Neural cell (in vitro differentiated cells): ENCODE results near the gene LAPTM5. TPM values are rescaled to one million over a fixed set of nuclear protein-coding genes. Genes with fewer than 3 reads are reported as not detected.

Source experiments
- H2AFZ ChIP-seq: fragments of 200-600, 300-800 bp; sonication (generic), shearing (Covaris generic); 2 replicates; pipeline ENCODE4 v1.6.0; 2014; ENCODE audit warnings: low read depth, mild to moderate bottlenecking, antibody characterized with exemption, low read length, moderate library complexity
- H3F3A ChIP-seq: fragments of 200-600 bp; shearing (Covaris generic); 2 replicates; pipeline ENCODE4 v1.6.1; 2016; ENCODE audit warnings: mild to moderate bottlenecking, moderate library complexity, mixed read lengths, antibody characterized with exemption, low read length; ENCODE audit not compliant: insufficient read depth, poor library complexity, severe bottlenecking
- H3K27ac ChIP-seq: fragments of 200-600, 300-800 bp; sonication (generic), shearing (Covaris generic); 2 replicates; pipeline ENCODE4 v1.5.1; 2014; ENCODE audit warnings: mild to moderate bottlenecking, low read length, moderate library complexity
- H3K27me3 ChIP-seq: fragments of 300-800, 200-600 bp; sonication (generic), shearing (Covaris generic); 2 replicates; pipeline ENCODE4 v1.6.0; 2014; ENCODE audit warnings: mild to moderate bottlenecking, low read depth, low read length, moderate library complexity; ENCODE audit not compliant: insufficient read depth
- H3K36me3 ChIP-seq: fragments of 300-800, 200-600 bp; sonication (generic), shearing (Covaris generic); 2 replicates; pipeline ENCODE4 v1.5.1; 2014; ENCODE audit warnings: mild to moderate bottlenecking, antibody characterized with exemption, low read length, moderate library complexity; ENCODE audit not compliant: insufficient read depth
- H3K4me2 ChIP-seq: fragments of 300-800, 200-600 bp; sonication (generic), shearing (Covaris generic); 2 replicates; pipeline ENCODE4 v1.6.0; 2014; ENCODE audit warnings: mild to moderate bottlenecking, low read length
- H3K4me3 ChIP-seq: fragments of 300-800, 200-600 bp; sonication (generic), shearing (Covaris generic); 2 replicates; pipeline ENCODE4 v1.5.1; 2014; ENCODE audit warnings: mild to moderate bottlenecking, low read length, moderate library complexity
- H3K79me2 ChIP-seq: fragments of 200-600 bp; shearing (Covaris generic); replicated peaks from 2 replicates; pipeline ENCODE4 v1.6.0; 2014; ENCODE audit warnings: mild to moderate bottlenecking, low read length, moderate library complexity; ENCODE audit not compliant: insufficient read depth
- H3K9ac ChIP-seq: fragments of 300-800, 200-600 bp; sonication (generic), shearing (Covaris generic); 2 replicates; pipeline ENCODE4 v1.6.1; 2016; ENCODE audit warnings: mild to moderate bottlenecking, low read length, mixed read lengths
- H3K9me2 ChIP-seq: fragments of 200-600 bp; shearing (Covaris generic); 2 replicates; pipeline ENCODE4 v1.6.1; 2016; ENCODE audit warnings: mild to moderate bottlenecking, low read length, mixed read lengths; ENCODE audit not compliant: insufficient read depth
- H3K9me3 ChIP-seq: fragments of 200-600, 300-800 bp; sonication (generic), shearing (Covaris generic); 2 replicates; pipeline ENCODE4 v1.6.1; 2016; ENCODE audit warnings: mild to moderate bottlenecking, mixed run types, low read length, moderate library complexity, mixed read lengths
- H4K20me1 ChIP-seq: fragments of 200-600 bp; shearing (Covaris generic); 2 replicates; pipeline ENCODE4 v1.6.1; 2016; ENCODE audit warnings: mild to moderate bottlenecking, mixed run types; ENCODE audit not compliant: insufficient read depth
- EP300 ChIP-seq: fragments of 450-650 bp; conservative IDR thresholded peaks from 2 replicates; pipeline ENCODE4 v1.6.1; 2014; ENCODE audit warnings: antibody characterized with exemption, mild to moderate bottlenecking, moderate library complexity; ENCODE audit not compliant: poor library complexity, severe bottlenecking
- EZH2 ChIP-seq: fragments of 200-600, 300-800 bp; shearing (Covaris generic), sonication (generic); IDR thresholded peaks from 2 replicates; pipeline ENCODE4 v1.6.1; 2014; ENCODE audit warnings: antibody characterized with exemption, low read length, borderline replicate concordance, mild to moderate bottlenecking; ENCODE audit not compliant: insufficient read depth, poor library complexity, severe bottlenecking
- MXI1 ChIP-seq: fragments of 450-650 bp; conservative IDR thresholded peaks from 2 replicates; pipeline ENCODE4 v1.6.1; 2014; ENCODE audit warnings: antibody characterized with exemption, mild to moderate bottlenecking; ENCODE audit not compliant: poor library complexity, severe bottlenecking
- POLR2AphosphoS5 ChIP-seq: IDR thresholded peaks from 2 replicates; pipeline ENCODE4 v1.6.1; 2012
- RAD21 ChIP-seq: fragments of 450-650 bp; conservative IDR thresholded peaks from 2 replicates; pipeline ENCODE4 v1.6.1; 2014; ENCODE audit warnings: antibody characterized with exemption, mild to moderate bottlenecking, moderate library complexity
- SMC3 ChIP-seq: fragments of 450-650 bp; conservative IDR thresholded peaks from 2 replicates; pipeline ENCODE4 v1.6.1; 2014; ENCODE audit warnings: antibody characterized with exemption, mild to moderate bottlenecking, moderate library complexity; ENCODE audit not compliant: poor library complexity
- TAF1 ChIP-seq: IDR thresholded peaks from 2 replicates; pipeline ENCODE4 v1.6.1; 2012; ENCODE audit warnings: low read depth
- polyA plus RNA-seq: library from polyadenylated mRNA; depleted of rRNA; stranded (reverse); fragments of >200 nt; gene quantifications from 2 replicates; pipeline ENCODE4 v1.2.3, GENCODE V29; 2014
- TF ChIP-seq, protein P1 (sequence below): fragments of 450-650 bp; IDR thresholded peaks from 2 replicates; pipeline ENCODE4 v1.5.1; 2014; ENCODE audit warnings: antibody characterized with exemption, mild to moderate bottlenecking, moderate library complexity; ENCODE audit not compliant: poor library complexity, severe bottlenecking
- TF ChIP-seq, protein P2 (sequence below): IDR thresholded peaks from 2 replicates; pipeline ENCODE4 v1.6.1; 2012; ENCODE audit warnings: borderline replicate concordance

The LAPTM5 gene
- polyA plus RNA-seq, 1 donor from 2014 or later = 0.12 TPM

DNA sequence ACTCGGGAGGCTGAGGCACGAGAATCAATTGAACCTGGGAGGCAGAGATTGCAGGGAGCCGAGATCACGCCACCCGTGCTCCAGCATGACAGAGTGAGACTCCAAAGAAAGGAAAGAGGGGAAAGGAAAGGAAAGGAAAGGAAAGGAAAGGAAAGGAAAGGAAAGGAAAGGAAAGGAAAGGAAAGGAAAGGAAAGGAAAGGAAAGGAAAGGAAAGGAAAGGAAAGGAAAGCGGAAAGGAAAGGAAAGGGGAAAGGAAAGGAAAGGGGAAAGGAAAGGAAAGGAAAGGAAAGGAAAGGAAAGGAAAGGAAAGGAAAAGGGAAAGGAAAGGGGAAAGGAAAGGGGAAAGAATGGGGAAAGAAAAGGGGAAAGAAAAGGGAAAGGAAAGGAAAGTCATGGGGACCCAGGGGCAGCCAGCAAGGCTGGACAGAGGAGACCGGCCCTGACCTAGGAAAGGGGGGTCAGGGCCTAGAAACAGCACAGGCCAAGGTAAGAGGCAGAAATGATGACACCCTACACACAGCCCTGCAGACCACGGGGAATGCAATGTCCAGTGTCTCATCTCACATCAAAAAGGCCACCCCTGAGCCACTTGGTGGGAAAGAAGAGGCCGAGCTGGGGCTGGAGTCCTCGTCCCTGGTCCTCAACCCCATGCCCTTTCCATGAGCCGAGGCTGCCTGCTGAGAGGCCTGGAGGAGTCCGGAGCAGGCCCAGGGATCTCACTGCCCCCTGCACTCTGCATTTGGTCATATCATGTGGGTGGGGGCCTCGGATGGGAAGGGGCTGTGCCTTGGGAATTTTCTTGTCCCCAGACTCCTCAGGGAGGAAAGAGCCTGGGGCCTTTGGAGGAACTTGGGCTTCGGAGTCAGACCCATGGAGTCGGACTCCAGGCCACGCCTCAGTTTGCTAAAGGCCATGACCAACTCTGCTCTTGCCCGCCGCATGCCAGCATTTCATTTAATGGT lies 18.8 kb upstream of the LAPTM5 start:
- Histone ChIP-seq H3K27me3 (no peaks in the 10 kb centered on the region), H3K4me2 (no peak overlapping the region), H4K20me1 (no peaks in the 10 kb centered on the region), H3K9ac (no peak overlapping the region), H3K79me2 (no peaks in the 10 kb centered on the region), H3K9me2 (no peaks in the 10 kb centered on the region), H3K4me3 (no peak overlapping the region), H3K27ac (no peak overlapping the region), H3F3A (no peaks in the 10 kb centered on the region), H3K36me3 (no peaks in the 10 kb centered on the region), H3K9me3 (no peaks in the 10 kb centered on the region), H2AFZ (no peak overlapping the region)
- TF ChIP-seq, protein P1, sequence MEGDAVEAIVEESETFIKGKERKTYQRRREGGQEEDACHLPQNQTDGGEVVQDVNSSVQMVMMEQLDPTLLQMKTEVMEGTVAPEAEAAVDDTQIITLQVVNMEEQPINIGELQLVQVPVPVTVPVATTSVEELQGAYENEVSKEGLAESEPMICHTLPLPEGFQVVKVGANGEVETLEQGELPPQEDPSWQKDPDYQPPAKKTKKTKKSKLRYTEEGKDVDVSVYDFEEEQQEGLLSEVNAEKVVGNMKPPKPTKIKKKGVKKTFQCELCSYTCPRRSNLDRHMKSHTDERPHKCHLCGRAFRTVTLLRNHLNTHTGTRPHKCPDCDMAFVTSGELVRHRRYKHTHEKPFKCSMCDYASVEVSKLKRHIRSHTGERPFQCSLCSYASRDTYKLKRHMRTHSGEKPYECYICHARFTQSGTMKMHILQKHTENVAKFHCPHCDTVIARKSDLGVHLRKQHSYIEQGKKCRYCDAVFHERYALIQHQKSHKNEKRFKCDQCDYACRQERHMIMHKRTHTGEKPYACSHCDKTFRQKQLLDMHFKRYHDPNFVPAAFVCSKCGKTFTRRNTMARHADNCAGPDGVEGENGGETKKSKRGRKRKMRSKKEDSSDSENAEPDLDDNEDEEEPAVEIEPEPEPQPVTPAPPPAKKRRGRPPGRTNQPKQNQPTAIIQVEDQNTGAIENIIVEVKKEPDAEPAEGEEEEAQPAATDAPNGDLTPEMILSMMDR = no peak
- TF ChIP-seq EP300 (no peak), RAD21 (no peak), MXI1 (no peak), TAF1 (no peak), POLR2AphosphoS5 (no peak), SMC3 (no peak), EZH2 (no peak)
- TF ChIP-seq, protein P2, sequence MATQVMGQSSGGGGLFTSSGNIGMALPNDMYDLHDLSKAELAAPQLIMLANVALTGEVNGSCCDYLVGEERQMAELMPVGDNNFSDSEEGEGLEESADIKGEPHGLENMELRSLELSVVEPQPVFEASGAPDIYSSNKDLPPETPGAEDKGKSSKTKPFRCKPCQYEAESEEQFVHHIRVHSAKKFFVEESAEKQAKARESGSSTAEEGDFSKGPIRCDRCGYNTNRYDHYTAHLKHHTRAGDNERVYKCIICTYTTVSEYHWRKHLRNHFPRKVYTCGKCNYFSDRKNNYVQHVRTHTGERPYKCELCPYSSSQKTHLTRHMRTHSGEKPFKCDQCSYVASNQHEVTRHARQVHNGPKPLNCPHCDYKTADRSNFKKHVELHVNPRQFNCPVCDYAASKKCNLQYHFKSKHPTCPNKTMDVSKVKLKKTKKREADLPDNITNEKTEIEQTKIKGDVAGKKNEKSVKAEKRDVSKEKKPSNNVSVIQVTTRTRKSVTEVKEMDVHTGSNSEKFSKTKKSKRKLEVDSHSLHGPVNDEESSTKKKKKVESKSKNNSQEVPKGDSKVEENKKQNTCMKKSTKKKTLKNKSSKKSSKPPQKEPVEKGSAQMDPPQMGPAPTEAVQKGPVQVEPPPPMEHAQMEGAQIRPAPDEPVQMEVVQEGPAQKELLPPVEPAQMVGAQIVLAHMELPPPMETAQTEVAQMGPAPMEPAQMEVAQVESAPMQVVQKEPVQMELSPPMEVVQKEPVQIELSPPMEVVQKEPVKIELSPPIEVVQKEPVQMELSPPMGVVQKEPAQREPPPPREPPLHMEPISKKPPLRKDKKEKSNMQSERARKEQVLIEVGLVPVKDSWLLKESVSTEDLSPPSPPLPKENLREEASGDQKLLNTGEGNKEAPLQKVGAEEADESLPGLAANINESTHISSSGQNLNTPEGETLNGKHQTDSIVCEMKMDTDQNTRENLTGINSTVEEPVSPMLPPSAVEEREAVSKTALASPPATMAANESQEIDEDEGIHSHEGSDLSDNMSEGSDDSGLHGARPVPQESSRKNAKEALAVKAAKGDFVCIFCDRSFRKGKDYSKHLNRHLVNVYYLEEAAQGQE = no peak

DNA sequence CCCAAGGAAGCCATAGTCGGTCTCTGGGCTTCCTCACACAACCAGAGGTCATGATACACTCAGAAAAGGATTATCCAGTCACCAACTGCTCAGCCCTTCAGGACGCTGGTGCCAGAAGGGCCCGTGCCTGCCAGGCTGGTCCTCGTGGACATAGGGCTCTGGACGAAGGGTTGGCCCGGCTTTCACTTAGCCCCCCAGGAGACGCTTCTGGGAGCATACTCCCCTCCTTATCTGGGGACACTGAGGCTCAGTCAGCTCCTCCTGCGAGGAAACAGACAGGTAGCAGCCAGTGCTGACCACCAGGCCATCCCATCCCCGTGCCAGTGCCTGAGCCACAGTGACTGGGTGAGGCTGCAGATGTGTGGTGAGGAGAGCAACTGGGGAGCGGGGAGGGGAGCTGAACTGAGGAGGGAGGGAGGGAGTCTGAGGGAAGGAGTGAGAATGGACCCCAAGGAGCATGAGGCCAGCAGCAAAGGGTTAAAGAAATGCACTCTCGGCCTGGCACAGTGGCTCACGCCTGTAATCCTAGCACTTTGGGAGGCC lies 17.9 kb upstream of the LAPTM5 start:
- Histone ChIP-seq H3K9me2 (no peaks in the 10 kb centered on the region), H2AFZ (no peak overlapping the region), H3K4me2 (no peak overlapping the region), H4K20me1 (no peaks in the 10 kb centered on the region), H3K9me3 (no peaks in the 10 kb centered on the region), H3K9ac (no peak overlapping the region), H3K4me3 (no peak overlapping the region), H3K27me3 (no peaks in the 10 kb centered on the region), H3K27ac (no peak overlapping the region), H3K79me2 (no peaks in the 10 kb centered on the region), H3F3A (no peaks in the 10 kb centered on the region), H3K36me3 (no peaks in the 10 kb centered on the region)
- TF ChIP-seq EZH2 (no peak), RAD21 (no peak), EP300 (no peak), MXI1 (no peak), POLR2AphosphoS5 (no peak), SMC3 (no peak), TAF1 (no peak)
- TF ChIP-seq, protein P2 = no peak
- TF ChIP-seq, protein P1 = no peak
